LHCN-M2 (cell line): ENCODE measurements around the gene TRH. TPM values are rescaled to one million over a fixed set of nuclear protein-coding genes. Genes with fewer than 3 reads are reported as not detected.
"Not testable (repeated sequence)": the region's sequence is repeated elsewhere in the genome, so short reads cannot be mapped to it uniquely, and the experiment has no call there.

Experiments
- DNase-seq: peaks from one replicate; pipeline ENCODE4 v3.0.0-alpha.2; 2012; ENCODE audit warnings: low read depth
- total RNA-seq: library from RNA; depleted of rRNA; stranded (reverse); fragments of >200 nt; gene quantifications from 2 replicates; pipeline ENCODE4 v1.2.3, GENCODE V29; 2014; rRNA removed

The TRH gene
- total RNA-seq, 1 experiment from 2014 or later = not detected

GRCh38 chr3:130010556-130010955 is 36.0 kb downstream of the TRH start:
- DNase-seq = no peak

- not testable (repeated sequence) for DNase-seq
These were observed 37.6 kb downstream of the TRH start for GRCh38 chr3:130012108-130012507.

- not testable (repeated sequence) for DNase-seq
These were observed 38.7 kb downstream of the TRH start for GRCh38 chr3:130013246-130013645.

- DNase-seq = peak; percentile 59
These were observed 40.0 kb downstream of the TRH start for GRCh38 chr3:130014526-130014925.

GRCh38 chr3:130017661-130018060 is 43.1 kb downstream of the TRH start:
- DNase-seq = not testable (repeated sequence)

GRCh38 chr3:130026146-130026829 is 51.8 kb downstream of the TRH start:
- DNase-seq = not testable (repeated sequence)

- DNase-seq = not testable (repeated sequence)
These were observed 52.9 kb downstream of the TRH start for GRCh38 chr3:130027437-130027836.

Other genes with a start within 250 kb of the TRH start
- 6.3 and 12.0 TPM in 2 replicates for gene TMCC1, start 81.0 kb upstream of the TRH start, total RNA-seq
- not detected in 2 replicates for gene ALG1L2, start 107.1 kb downstream of the TRH start, total RNA-seq